NAMALWA (cell line): ENCODE results near the gene KLHDC4.
"Not testable (repeated sequence)": the region's sequence is repeated elsewhere in the genome, so short reads cannot be mapped to it uniquely, and the experiment has no call there.

Experiments used
- DNase-seq: peaks from one replicate; pipeline ENCODE4 v3.0.0-alpha.2; 2015; ENCODE audit warnings: low spot score

The KLHDC4 gene

DNA sequence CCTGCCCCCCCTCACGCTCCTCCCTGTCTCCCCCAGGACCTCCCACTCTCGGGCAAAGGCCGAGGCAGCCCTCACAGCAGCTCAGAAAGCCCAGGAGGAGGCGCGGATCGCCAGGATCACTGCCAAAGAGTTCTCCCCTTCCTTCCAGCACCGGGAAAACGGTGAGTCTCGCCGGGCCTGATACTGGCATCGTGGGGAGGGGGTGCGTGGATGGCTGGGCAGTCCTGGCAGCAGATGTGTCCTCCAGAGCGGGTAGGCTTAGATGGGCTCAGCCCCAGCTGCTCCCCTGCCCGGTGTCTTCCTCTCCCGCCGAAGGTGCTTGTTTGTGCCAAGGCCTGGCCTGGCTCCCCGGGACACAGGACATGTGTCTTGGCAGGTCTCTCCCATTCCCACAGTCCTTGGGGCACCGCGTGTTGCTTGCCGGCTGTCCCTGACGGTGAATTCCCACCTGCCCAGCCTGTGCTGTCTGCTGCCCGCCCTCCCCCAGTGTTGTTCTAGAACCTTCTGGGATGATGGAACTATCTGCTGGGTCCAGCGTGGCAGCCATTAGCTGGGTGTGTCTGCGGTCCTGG is 81.6 kb downstream of the KLHDC4 start:
- no peak for DNase-seq

GRCh38 chr16:87682852-87683399 is 82.9 kb downstream of the KLHDC4 start:
- no peak for DNase-seq

- peak; percentile 67 for DNase-seq
Measured at GRCh38 chr16:87681981-87682570, 83.7 kb downstream of the KLHDC4 start.

- not testable (repeated sequence) for DNase-seq
Measured at GRCh38 chr16:87681051-87681602, 84.7 kb downstream of the KLHDC4 start.

- no peak for DNase-seq
Measured at GRCh38 chr16:87680272-87680644, 85.5 kb downstream of the KLHDC4 start.

GRCh38 chr16:87679593-87680271 is 86.1 kb downstream of the KLHDC4 start:
- DNase-seq: no peak

- DNase-seq: no peak
Measured at GRCh38 chr16:87678618-87679017, 87.2 kb downstream of the KLHDC4 start.

- no peak for DNase-seq
Measured at GRCh38 chr16:87677830-87678229, 88.0 kb downstream of the KLHDC4 start.

GRCh38 chr16:87675111-87675719 is 90.6 kb downstream of the KLHDC4 start:
- no peak for DNase-seq

- no peak for DNase-seq
Measured at GRCh38 chr16:87674419-87674818, 91.4 kb downstream of the KLHDC4 start.

GRCh38 chr16:87671715-87672270 is 94.0 kb downstream of the KLHDC4 start:
- DNase-seq: no peak

- DNase-seq: no peak
Measured at GRCh38 chr16:87671221-87671620, 94.6 kb downstream of the KLHDC4 start.

DNA sequence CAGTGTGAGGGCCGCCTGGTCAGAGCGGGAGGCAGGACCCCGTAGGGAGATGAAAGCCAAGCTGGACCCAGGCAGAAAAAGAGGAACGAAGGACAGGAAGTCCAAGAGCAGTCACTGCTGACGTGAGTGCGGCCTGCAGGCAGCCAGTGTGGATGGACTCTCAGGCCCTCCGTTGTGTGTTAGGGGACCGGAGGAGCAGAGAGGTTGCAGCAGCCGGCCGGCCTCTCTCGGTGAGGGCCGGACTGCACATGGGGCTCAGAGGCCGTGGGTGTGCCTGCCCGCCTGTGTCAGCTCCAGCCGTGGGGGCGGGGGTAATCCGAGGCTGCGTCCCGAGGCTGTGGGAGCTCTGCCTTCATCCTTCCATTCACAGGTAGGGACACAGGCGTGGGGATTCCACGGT is 96.1 kb downstream of the KLHDC4 start:
- DNase-seq: no peak

DNA sequence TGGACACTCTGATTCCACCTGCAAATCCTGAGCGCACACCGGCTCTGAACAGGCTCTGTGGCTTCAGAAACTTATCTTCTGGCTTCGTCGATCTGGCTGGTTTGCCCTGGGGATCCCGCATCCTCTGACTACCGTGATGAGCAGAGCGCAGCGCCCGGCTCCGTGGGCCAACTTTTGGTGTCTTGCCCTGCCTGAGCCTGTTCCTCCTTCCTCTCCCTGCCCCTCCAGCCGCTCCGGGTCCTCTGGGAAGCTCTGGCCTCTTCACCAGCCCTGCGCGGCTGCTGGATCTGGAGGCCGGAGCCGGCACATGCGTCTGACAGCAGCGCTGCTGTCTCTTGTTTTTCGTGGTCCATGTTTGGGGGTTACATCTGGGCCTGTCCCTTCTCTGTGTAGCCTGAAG is 97.8 kb downstream of the KLHDC4 start:
- DNase-seq: no peak

DNA sequence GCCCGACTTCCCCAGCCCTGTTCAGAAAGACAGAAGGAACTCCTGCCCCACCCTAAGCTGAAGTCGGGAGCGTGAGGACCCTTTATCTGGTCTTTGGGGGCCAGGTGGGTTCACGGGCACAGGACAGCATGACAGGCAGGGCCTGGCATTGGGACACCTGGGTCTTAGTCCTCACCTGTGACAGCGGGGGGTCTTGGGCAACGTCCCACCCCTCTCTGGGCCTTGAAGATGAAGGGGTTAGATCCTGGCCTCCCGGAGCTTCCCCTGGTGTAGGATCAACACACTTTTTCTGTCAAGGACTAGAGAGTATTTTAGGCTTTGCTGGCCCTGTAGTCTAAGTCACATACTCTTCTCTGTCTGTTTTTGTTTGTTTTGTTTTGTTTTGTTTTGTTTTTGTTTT is 98.3 kb downstream of the KLHDC4 start:
- DNase-seq: no peak

DNA sequence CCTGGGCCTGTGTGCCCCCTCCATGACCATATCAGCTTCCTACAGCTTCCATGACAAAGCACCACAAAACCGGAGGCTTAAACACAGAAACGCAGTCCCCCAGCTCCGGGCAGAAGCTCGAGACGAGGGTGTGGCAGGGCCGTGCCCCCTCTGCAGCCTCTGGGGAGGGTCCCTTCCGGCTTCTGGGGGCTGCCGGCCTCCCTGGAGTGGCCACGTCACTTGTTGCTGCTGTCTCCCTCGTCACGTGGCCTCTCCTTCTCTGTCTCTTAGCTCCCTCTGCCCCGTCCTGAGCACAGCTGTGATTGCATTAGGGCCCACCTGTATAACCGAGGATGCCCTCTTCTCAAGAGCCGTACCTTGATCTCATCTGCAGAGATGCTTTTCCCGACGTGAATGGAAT is 98.9 kb downstream of the KLHDC4 start:
- no peak for DNase-seq

DNA sequence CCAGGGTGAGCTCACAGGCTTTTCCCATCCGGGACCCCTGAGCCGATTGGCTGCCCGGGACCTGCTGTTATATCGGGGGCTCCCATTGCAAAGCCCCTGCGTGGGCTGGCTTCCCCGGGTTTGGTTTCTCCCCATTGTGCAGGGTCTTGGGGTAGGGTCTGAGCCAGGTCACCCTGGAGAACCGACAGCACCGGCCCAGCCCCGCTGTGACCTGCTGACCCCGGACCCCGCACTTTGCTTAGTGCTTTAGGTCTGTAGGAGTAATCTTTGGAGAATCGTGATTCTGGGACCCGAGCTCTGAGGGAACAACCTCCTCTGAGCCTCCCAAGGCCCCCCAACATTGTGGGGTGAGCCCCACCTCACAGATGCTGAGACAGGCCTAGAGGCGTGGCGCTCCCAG is 100.6 kb downstream of the KLHDC4 start:
- no peak for DNase-seq

DNA sequence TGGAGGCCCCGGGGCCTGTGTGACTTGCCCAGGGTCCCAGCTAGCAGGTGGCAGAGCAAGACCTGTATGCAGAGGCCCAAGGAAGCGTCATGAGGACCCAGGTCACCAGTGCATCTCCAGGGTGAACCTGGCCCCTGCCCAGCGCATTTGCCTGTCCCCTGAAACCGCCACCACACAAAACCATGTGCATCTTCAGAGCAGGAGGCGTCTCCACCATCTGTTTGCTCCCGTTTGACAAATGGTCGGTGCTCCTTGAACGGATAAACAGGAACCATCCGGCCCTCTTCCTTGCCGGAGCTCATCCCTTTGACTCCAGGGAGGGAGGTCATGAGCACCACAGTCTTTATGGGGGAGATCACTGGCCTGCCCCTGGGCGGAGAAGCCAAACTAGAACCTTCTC is 101.0 kb downstream of the KLHDC4 start:
- DNase-seq: no peak

- DNase-seq: no peak
Measured at GRCh38 chr16:87662254-87663204, 103.3 kb downstream of the KLHDC4 start.

DNA sequence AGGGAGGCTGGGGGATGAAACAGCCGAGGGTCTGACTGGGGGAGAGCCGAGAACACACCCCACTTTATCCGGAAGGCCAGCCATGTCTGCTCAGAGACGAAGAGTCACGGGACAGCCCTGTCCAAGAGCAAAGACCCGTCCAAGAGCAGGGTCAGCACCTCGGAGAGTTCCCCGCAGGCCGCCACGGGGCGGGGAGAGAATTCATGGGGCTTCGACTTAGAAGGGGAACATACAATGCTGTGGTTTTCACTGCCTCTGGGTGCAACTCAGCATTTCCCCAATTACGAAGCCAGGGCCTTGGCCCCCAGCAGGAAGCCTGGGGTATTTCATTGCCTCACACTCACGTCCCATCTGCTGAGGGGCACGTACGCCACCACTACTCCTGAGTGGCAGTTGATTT is 104.2 kb downstream of the KLHDC4 start:
- peak; percentile 83 for DNase-seq

DNA sequence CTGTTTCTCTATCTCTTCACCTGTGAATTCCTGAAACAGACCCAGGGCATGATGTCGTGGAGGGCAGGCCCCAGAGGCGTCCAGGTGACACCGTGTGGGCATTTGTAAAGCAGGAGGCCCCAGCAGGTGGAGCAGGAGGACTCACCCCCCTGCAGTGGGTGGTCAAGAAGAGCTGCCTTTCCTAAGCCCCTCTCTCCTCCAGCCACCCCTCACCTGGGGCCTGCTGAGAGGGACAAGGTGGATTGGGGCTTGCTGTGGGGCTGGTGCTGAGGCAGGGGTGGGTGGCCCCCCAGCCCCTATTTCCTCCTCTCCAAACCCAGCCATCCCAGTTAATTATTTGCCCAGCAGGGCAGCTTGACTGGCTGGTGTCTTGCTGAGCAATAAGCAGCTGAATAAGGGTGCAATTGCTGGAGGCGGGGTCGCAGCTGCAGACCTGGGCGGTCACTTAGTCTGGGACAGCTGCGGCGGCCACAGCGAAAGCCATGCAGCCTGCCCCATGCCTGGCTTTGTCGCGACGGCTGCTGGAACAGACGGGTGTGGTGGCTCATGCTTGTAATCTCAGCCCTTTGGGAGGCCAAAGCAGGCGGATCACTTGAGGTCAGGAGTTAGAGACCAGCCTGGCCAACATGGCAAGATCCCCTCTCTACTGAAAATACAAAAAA is 107.1 kb downstream of the KLHDC4 start:
- no peak for DNase-seq
